GM21515 (cell line): ENCODE measurements around the gene SLC24A2.
"Not testable (repeated sequence)": the region's sequence is repeated elsewhere in the genome, so short reads cannot be mapped to it uniquely, and the experiment has no call there.

Experiments used
- ATAC-seq: cut with Tn5 transposase; IDR thresholded peaks from one replicate; pipeline ENCODE4 v1.9.1; 2021; ENCODE audit not compliant: unreplicated experiment

The SLC24A2 gene

GRCh38 chr9:19788614-19789271 lies at the start of gene SLC24A2:
TSS of gene SLC24A2 (minus strand) at chr9:19789037.
- no peak for ATAC-seq

- ATAC-seq = not testable (repeated sequence)
These were observed 44.5 kb upstream of the SLC24A2 start for GRCh38 chr9:19833331-19833730.

GRCh38 chr9:19830796-19831195 lies 42.0 kb upstream of the SLC24A2 start:
- ATAC-seq = no peak

GRCh38 chr9:19828576-19829109 lies 39.8 kb upstream of the SLC24A2 start:
- ATAC-seq = no peak

GRCh38 chr9:19816769-19817168 lies 27.9 kb upstream of the SLC24A2 start:
- no peak for ATAC-seq

GRCh38 chr9:19812194-19812593 lies 23.4 kb upstream of the SLC24A2 start:
- ATAC-seq = no peak

- no peak for ATAC-seq
These were observed 20.8 kb upstream of the SLC24A2 start for GRCh38 chr9:19809422-19810269.

- no peak for ATAC-seq
These were observed 18.5 kb upstream of the SLC24A2 start for GRCh38 chr9:19807182-19807892.

- no peak for ATAC-seq
These were observed 15.6 kb upstream of the SLC24A2 start for GRCh38 chr9:19804431-19804830.

GRCh38 chr9:19800884-19801283 lies 12.0 kb upstream of the SLC24A2 start:
- ATAC-seq = no peak

- no peak for ATAC-seq
These were observed 10.9 kb upstream of the SLC24A2 start for GRCh38 chr9:19799784-19800183.

- no peak for ATAC-seq
These were observed 685 bp downstream of the SLC24A2 start for GRCh38 chr9:19788152-19788551.

- no peak for ATAC-seq
These were observed 1.2 kb downstream of the SLC24A2 start for GRCh38 chr9:19787672-19788071.

GRCh38 chr9:19785230-19785629 lies 3.6 kb downstream of the SLC24A2 start:
- no peak for ATAC-seq

GRCh38 chr9:19784136-19784535 lies 4.7 kb downstream of the SLC24A2 start:
- ATAC-seq = no peak

- no peak for ATAC-seq
These were observed 5.3 kb downstream of the SLC24A2 start for GRCh38 chr9:19783500-19783899.

- no peak for ATAC-seq
These were observed 6.8 kb downstream of the SLC24A2 start for GRCh38 chr9:19782005-19782404.

- ATAC-seq = no peak
These were observed 7.6 kb downstream of the SLC24A2 start for GRCh38 chr9:19781240-19781639.

- no peak for ATAC-seq
These were observed 17.4 kb downstream of the SLC24A2 start for GRCh38 chr9:19771446-19771845.

GRCh38 chr9:19770973-19771372 lies 17.9 kb downstream of the SLC24A2 start:
- ATAC-seq = no peak

GRCh38 chr9:19769213-19769612 lies 19.6 kb downstream of the SLC24A2 start:
- no peak for ATAC-seq
